GM11168 (cell line): ENCODE data around the gene HSD17B2.
"Not testable (repeated sequence)": the region's sequence is repeated elsewhere in the genome, so short reads cannot be mapped to it uniquely, and the experiment has no call there.

ENCODE experiments used
- in situ Hi-C: fragments of 300-500 bp; cut with MboI; formaldehyde crosslinking; loops from one replicate; pipeline ENCODE4 v1.12.0; 2022; ENCODE audit warnings: low sequenced_read_pairs; ENCODE audit not compliant: unreplicated experiment

Gene HSD17B2

DNA sequence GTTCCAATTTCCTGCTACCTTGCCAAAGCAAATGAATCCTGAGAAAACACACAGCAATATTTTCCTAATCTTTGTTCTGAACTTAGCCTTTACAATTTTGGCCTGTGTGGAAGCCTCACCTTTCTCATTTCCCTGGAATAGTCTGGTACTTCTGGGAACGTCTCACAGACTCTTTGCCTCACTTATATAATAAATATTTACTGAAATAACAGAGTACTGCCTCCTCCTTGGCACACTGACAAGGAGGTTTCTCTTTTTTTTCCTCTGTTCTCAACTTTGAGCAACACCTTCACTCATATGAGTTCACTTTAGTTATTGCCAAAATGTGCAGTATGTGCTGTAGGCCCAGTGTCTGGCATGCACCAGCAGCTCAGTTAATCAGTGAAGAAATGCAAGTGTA lies 37.3 kb downstream of the HSD17B2 start:
- in situ Hi-C loops = no loop called here

DNA sequence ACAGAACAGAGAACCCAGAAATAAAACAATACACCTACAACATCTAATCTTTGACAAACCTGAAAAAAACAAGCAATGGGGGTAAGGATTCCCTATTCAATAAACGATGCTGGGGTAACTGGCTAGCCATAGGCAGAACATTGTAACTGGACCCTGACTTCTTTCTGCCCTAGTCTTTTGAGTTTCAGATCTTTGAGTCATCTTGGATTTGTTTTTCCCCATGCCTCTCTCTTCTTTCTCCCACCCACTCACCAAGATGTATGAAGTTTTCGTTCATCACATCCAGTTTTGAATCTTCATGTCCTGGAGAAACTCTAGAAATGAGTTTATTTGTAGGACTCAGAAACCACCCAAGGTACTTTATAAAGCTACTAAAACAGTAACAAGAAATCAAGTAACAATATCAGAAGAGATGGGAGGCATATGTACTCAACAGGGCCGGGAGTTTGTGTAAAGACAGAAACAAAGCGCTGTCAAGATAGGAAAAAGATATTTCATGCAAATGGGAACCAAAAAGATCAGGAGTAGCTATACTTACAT lies 39.0 kb downstream of the HSD17B2 start:
- in situ Hi-C loops = no loop called here

DNA sequence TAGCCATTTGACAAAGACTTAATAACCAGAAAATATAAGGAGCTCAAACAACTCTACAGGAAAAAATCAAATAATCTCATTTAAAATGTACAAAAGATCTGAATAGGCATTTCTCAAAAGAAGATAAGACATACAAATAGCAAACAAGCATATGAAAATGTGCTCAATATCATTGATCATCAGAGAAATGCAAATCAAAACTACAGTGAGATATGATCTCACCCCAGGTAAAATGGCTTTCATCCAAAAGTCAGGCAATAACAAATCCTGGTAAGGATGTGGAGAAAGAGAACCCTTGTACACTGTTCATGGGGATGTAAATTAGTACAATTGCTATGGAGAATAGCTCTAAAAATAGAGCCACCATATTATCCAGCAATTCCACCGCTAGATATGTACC lies 43.1 kb downstream of the HSD17B2 start:
- in situ Hi-C loops = no loop called here

DNA sequence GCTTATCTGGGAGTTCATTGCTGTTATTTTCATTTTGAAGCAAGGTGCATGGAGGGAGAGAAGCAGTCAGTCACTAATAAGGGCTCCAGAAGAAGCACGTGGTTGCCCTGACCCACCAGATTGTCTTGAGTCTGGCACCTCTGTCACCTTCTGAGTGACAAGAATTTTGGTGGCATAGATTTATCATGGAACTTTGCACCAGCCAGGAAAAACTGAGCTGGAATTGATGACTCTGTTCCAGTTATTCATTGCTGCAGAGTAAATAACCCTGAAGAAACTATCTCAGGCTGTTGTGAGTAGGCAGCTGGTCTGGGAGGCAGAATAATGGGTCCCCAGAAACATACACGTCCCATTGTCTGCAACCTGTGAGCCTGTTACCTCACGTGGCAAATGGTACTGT lies 44.8 kb downstream of the HSD17B2 start:
- in situ Hi-C loops = no loop called here

DNA sequence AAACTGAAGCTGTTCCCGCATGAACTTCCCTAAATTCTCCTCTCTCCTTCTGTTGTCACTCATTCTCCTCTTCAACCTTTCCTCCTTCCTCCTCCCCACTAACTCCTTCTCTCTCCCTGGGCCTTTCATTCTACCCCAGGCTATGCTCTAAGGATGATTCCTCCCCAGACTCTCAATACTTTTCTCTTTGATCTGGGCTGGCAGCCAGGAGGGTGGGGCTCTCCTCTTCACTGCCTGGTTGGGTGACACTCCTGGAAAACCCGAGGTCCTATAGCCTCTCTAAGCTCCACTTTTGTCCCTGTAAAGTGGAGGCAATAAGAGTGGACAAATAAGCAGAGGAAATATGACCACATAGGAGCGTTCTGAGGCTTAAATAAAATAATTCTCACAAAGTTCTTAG lies 46.2 kb downstream of the HSD17B2 start:
- in situ Hi-C loops = no loop called here

DNA sequence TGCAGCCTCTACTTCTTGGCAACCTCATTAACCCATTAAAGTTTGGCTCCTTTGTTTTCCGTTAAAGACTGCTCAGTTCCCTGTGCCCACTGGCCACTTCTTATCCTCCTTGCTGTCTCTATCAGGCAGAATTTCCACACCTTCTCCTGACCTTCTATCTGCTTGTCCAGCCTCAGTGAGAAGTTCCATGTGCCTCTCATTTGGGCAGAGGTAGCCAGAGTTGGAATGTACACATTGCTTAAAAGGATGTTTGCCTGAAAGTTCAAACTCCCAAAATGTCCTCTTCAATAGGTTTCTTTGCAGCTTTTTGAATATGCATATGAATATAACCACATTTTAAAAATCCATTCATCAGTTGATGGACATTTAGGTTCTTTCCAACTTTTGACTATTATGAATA lies 47.0 kb downstream of the HSD17B2 start:
- in situ Hi-C loops = no loop called here

DNA sequence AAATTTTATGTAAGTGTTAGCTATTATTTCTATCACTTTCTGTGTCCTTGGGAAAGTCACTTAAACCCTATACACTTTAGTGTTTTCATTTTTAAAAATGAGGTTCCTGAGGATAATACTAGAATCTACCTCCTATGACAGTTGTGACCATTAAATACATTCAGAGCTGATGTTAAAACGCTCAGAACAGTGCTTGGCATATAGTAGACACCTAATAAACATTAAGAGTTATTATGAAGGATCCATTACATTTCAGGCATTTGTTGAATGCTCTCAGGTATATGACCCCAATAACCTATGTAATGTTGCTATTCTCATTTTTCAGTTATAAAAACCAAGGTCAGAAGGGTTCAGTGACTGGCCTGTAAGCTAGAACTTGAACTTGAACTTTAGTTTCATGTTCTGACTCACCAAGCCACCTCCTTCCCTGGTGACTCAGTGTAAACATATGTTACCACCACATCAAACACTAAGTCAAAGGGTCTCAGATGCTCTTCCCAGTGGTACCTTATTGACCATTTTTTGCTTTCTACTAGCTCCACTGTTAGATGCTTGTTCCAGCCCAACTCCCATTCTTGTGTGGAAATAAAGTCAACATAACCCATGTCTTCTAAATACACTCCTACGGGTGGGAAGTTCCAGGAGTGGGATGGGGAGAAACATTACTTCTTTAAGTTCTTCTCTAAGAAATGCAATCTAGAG lies 47.6 kb downstream of the HSD17B2 start:
- in situ Hi-C loops = no loop called here

DNA sequence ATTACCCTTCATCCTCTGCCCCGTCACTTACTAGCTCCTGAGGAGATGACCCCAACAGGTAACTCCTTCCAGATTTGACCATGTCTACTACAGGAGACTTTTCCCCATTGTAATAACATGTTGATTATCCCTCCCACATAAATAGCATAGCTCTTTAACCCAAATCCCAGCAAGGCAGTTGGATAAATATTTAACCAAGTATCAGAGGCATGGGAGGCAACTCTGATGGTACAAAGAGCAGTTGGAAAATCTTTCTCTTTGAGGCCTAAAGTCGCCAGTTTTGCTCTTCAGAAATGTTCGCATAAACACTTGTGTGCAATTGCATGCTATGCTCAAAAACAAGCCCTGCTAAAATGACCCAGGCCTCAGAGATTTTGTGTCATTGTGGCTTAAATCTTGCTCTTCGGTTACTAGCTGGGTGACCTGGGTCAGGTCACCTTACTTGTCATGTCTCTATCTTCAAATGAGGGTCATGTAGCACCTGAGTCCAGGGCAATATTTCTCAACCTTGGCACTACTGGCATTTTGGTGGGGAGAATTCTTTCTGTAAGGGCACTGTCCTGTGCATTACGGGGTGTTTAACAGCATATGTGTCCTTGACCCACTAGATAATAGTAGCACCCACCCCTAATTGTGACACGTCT lies 48.8 kb downstream of the HSD17B2 start:
- in situ Hi-C loops = no loop called here

DNA sequence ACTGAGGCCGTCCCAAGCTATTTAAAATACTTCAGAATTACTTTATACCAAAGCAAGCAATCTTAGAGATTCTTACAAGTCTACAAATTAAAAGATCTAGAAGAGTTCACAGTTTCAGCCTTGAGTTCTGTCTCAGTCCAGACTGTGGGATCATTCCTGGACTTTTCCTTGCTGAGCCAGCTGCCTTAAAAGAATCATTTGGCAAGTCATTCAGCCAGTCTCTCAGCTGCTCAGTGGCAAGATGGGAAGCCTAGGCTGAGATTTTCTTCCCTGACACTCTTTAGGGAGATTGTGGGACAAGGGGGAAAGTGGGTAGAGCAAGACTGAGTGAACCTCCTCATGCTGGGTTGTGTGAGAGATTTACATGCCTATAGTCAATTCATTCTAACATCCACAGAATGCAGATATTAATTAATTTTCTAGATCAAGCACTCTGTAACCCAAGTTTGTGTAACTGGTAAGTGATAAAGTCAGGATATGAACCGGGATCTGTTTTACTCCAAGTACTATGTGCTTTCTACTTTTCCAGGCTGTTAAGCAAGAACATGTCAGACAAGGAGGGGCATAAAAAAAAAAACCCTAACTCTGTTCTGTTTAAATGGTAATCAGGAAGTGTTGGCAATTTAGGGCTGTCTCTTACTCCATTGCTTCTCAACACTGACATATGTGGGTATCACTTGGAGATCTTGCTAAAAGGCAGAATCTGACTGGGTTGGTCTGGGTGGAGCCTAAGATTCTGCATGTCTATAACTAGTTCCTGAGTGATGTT lies 50.1 kb downstream of the HSD17B2 start:
- in situ Hi-C loops = no loop called here

DNA sequence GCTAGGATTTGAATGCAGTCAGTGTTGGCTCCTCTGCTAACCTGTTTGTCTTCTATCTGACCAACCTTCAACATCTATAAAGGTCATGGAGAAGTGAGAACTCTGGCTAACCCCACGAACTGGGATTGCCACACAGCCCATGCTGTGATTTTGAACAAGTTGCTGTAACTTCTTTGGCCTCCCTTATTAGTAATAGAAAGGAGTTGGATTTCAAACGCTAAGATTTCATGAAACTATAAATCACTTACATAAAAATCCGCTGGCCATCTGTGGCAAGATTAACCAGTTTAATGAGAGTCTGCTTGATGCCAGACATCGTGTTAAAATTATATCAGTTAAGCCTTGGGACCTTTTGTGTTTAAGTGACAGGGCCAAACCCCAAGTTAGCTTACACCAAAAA lies 53.4 kb downstream of the HSD17B2 start:
- in situ Hi-C loops = no loop called here

DNA sequence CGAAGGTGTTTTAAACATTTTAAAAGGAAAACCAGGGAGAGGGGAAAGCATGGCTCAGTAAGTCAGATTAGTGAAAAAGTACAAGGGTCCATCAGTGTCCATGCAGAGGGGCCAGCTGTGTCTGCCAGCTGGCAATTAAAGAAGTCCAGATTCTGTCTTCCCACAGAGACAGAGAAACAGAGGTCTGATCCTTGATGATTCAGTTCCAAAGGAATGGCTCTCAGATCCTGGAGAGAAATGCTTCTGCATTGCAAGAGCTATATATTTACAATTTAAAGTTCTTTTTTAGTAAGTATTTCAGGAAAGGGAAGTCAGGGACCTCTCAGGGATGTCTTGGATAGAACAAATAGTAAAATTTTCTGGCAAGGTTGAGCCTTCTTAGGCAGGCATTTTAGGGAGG lies 56.2 kb downstream of the HSD17B2 start:
- in situ Hi-C loops = no loop called here

DNA sequence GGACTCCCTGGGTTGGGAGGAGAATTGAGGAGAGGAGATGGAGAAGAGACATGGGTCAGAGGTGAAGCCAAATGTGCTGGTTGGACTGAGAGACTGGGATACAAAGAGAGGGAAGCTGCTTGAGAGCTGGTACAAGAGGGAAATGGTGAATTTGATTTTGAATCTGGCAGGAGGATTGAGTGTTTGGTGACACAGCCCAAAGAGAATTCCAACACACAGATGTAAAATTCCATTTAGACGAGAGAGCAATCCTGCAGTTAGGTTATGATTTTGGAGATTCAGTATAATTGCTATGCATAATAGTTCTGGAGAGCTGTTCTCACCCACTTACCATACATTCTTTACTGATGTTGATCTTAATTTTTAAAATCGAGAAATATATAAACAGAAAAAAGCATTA lies 57.7 kb downstream of the HSD17B2 start:
- in situ Hi-C loops = no loop called here

DNA sequence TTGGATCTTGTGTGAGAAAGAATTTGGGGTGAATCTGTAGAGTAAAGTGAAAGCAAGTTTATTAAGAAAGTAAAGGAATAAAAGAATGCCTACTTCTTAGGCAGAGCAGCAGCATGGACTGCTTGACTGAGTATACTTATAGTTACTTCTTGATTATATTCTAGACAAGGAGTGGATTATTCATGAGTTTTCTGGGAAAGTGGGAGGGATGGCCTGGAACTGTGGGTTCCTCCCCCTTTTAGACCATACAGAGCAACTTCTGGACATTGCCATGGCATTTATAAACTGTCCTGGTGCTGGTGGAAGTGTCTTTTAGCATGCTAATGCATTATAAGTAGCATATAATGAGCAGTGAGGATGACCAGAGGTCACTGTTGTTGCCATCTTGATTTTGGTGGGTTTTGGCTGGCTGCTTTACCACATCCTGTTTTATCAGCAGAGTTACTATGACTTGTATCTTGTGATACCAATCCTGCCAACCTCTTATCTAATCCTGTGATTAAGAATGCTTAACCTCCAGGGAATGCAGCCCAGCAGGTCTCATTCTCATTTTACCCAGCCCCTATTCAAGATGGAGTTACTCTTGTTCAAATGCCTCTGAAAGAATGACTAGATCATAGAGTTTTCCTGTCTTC lies 58.7 kb downstream of the HSD17B2 start:
- in situ Hi-C loops = no loop called here

DNA sequence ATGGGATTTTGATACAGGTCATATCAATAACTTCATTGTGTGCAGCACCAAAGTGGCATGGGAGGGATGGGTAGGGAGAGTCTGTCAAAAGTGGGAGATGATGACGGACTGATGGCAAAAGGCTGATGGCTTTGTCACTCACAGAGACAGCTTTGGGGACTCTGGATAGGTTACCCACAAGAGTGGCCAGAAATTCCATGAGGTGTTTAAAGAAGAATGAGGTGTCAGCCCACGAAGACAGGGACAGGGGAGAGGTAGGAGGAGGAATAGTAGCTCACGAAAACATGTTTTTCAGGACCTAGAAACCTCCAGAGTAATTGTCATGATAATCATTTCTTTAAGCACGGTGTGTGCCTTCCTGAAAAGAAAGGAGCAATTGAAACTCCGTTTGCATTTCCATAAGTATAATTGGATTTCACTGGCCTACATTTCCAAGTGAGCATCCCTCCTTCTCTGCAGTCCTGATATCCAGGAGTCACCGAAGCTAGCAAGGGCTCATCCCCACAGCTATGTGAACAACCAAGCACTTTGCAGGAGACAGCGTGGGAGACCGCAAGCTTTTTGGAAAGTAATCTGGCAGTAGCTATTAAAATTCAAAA lies 60.0 kb downstream of the HSD17B2 start:
- in situ Hi-C loops = no loop called here

DNA sequence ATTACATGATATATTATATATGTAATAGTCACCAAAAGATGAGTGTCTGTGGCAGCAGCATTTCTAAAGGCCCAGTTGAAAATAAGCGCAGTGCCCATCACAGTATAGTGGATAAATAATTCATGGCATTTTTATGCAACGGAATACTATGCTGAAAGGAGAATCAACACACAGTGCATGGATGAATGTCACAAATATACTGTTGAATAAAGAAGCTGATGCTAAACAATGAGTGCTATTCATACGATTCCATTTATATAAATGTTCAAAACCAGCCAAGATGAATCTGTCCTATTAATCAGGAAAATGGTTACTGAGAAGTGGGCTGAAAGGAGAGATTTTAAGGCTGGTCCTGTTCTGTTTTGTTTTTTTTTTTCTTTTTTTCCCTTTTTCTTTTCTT lies 61.6 kb downstream of the HSD17B2 start:
- in situ Hi-C loops = no loop called here

DNA sequence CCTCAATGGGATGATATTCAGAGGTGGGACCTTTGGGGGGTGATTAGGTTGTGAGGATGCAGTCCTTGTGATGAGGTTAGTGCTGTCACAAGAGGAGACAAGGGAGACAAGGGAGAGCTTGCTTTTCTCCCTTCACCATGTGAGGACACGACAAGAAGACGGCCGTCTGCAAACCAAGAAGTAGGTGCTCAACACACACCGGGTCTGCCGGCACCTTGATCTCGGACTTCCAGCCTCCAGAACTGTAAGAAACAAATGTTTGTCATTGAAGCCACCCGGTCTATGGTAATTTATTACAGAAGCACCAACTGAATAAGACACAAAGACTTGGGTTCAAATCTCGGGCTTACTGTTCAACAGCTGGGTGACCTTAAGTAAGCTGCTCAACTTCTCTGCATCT lies 70.1 kb downstream of the HSD17B2 start:
- in situ Hi-C loops = no loop called here

DNA sequence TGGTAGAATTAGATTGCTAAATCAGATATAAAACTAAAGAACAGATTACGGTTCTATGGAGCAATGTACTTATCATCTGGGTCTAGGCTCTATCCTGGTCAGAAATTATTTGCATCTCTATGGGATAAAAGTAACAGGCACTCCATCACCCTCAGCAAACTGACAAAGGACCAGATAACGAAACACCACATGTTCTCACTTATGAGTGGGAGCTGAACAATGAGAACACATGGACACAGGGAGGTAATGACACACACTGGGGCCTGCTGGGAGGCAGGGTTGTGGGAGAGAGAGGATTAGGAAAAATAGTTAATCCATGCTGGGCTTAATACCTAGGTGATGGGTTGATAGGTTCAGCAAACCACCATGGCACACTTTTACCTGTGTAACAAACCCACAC lies 73.0 kb downstream of the HSD17B2 start:
- in situ Hi-C loops = no loop called here

DNA sequence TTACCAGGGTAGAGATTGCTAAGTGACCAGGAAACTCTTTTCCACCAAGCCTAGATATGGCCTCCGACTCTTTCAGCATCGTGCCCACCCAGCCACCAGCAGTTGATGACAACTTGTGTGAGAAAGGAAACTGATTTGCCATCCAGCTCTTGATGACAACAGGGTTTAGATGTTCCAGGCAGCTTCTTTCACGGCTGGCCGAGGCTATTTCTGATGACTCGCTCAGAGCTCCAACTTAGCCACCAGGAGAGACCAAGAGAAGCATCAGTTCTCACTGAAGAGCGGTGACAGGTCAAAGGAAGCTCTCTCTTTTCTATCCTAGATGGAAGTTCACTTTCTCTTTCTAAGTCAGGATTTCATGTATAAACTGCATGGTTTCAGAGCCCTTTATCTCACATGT lies 73.7 kb downstream of the HSD17B2 start:
- in situ Hi-C loops = no loop called here

DNA sequence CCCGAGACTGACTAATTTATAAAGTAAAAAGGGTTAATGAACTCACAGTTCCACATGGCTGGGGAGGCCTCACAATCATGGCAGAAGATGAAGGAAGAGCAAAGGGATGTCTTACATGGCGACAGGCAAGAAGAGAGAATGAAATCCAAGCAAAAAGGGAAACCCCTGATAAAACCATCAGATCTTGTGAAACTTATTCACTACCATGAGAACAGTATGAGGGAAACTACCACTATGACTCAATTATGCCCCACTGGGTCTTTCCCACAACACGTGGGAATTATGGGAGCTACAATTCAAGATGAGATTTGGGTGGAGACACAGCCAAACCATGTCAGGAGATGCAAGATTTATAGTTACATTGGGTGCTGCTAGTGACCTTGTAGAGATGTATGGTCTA lies 74.2 kb downstream of the HSD17B2 start:
- in situ Hi-C loops = not testable (repeated sequence)

DNA sequence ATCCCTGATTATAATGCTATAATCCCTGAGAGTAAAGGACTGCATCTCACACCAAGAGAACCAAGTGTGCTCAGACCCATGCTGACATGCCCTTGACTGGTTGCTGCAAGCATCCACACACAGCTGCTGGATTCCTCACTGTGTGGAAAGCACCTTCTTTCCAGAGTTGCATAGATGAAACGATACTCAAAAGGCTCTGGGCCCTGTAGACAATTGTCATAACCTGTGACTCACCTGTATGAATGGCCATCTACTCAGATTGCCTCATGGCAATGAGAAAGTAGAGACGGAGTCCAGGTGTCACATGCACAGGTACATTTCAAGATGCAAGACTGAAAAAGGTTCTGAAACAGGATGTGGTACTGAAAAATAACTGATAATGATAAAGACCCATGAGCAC lies 76.9 kb downstream of the HSD17B2 start:
- in situ Hi-C loops = no loop called here
